GM19239 (cell line): ENCODE data around the gene ATP8A2.
"Not testable (repeated sequence)": the region's sequence is repeated elsewhere in the genome, so short reads cannot be mapped to it uniquely, and the experiment has no call there.

ENCODE experiments used
- DNase-seq: peaks from one replicate; pipeline ENCODE4 v3.0.0; 2011; ENCODE audit warnings: low spot score; ENCODE audit not compliant: insufficient read length
- FAIRE-seq: peaks from 2 replicates; lab custom pipeline; 2011; peaks lifted over from hg19 to GRCh38; lab: Jason Lieb, UNC

Gene ATP8A2

DNA sequence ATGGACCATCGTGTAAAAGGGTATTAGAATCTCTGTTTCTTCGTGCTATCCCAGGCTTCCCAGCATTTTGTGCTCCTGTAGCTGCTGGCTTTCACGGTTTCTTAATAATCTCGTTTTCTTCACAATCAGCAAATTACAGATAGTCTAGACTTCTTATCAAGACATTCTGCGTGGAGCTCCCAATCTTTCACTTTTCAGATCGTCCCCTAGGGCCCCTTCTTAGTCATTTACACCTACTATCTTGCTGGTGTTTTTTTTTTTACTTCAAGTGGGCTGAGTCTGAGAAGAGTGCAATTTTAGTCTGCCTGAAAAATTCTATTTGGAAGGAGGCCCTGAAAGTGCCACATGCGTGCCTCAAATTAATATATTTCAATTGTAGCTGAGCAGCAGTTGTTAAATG is 404.9 kb downstream of the ATP8A2 start:
- FAIRE-seq (no peak), DNase-seq (no peak)

DNA sequence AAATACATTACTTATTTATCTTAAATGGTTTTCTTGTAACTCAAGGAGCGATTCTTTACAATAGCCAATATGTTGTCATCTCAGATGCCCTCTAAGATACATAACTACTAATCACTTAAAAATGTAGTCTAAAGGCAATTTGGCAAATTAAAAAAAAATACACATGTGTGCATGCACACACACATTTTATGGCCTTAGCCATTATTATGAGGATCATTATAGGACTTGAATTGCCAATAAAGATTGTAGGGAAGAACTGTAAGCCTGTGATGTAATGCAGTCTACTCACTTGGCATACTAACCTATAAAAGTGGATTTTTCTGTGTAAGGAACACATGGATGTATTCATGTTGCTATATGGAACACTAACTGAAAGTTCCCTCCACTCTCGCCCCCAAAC is 405.7 kb downstream of the ATP8A2 start:
- FAIRE-seq (no peak), DNase-seq (no peak)

DNA sequence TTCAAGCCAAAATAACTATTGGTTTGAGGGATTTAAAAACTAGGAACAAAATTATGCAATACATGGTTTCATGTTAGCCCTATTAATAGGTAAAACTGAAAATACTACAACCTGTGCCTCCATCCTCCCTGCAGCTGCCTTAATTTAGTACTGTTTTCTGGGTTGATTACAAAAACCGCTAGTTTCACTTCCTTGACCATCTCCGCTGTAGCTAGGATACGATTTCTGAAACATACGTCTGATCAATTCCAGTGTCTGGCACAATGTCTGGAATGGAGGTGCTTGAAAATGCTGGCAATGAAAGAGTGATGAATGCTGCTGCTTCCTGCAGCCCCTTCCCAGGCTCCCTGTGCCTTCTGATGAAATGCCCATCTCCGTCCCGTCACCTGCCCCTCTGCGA is 406.6 kb downstream of the ATP8A2 start:
- no peak for DNase-seq
- FAIRE-seq = no peak

DNA sequence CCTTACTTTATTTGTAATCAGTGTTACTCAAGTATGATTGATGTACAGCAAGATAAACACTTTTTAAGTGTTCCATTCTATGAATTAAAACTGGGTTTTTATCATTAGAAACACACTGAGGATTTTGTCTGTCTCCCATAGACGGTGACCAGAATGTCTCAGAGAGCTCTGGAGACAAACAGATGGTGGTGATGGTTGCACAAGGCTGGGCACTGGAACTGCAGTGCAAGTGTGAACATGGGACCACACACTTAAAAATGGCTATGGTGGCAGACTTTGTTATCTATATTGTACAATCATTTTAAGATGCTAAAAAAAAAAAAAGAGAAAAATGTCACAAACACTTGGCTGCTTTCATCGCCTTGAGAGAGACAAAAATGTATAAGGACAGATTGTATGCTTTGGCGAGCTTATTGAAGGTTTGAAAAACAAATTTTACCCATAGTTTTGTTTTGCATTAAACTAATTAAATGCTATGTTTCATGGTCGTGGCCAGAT is 407.1 kb downstream of the ATP8A2 start:
- no peak for DNase-seq
- no peak for FAIRE-seq

DNA sequence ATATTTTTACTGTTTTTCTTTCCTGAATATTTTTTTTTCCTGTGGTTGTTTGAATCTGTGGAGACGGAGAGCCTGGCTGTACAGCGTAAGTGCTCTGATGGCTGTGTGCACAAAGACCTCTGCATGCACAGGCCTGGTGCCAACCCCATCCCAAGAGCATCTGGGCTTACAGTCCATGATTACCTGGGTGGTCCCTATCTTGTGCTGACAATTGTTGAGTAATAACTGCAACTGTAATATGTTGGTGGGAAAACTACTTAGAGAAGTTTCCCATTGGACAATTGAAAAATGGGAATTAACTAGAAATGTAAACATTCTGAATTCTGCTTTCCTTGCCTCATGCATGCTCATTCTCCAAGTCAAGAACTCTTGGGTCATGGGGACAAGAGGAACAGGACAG is 411.3 kb downstream of the ATP8A2 start:
- FAIRE-seq (no peak), DNase-seq (no peak)

DNA sequence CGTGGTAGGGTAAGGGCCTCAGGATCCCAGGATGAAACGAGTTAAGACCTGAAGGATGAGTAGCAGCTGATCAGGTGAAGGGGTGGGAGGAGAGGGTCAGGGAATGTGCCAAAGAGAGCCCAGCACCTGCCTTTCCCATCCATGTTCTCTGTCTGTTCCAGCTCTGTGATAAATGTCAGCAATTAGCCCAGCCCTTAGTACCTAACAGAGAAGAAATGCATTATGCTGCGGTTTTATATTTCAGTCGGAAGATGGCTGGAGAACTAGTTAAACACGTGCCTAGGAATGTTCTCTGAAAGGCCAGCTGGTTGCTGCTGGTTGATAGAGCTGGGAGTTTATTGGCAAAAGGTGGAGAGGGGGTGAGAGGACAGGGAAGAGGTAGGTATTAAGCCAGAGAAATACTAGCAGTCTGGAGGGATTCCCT is 411.8 kb downstream of the ATP8A2 start:
- DNase-seq (no peak), FAIRE-seq (no peak)

DNA sequence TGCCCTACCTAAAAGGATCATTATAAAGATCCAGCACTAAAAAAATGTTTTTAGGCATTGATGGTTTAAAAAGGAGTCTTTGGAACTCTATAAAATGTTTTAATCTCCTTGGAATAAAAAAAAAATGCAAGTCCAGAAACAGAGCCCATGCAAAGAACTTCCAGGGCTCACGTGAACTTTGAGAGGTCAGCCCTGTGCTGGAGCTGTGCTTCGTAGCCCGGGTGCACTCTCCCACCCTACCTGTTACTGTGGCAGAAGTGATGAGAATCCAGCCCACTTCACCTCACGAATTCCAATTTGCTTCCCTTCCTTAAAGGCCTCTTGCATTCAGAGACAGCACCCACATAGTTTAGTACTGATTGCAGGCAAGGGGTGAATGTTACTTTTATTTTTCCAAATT is 412.3 kb downstream of the ATP8A2 start:
- no peak for FAIRE-seq
- no peak for DNase-seq

DNA sequence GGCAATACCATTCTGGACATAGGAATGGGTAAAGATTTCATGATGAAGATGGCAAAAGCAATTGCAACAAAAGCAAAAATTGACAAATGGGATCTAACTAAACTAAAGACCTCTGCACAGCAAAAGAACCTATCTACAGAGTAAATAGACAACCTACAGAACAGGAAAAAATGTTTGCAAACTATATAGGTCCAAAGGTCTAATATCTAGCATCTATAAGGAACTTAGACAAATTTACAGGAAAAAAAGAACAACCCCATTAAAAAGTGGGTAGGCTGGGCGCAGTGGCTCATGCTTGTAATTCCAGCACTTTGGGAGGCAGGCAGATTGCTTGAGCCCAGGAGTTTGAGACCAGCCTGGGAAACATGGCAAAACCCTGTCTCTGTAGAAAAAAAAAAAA is 418.4 kb downstream of the ATP8A2 start:
- FAIRE-seq, DNase-seq: not testable (repeated sequence)

DNA sequence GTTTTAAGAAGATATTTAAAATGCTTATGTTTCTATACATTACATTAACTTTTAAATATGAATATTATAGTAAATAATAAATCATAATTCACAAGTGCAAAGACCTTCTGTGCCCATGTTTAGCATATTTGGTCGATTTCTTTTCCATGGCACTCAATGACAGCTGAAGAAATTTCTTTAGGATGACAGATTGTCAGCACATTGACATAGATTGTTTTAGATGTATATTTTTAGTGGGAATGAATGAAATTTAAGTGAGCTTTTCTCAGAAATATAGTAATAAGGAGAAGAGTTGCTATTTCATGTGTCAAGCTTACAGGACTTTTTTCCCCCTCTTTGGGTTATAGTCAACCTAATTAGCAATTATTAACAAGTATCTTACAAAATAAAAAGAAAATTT is 423.5 kb downstream of the ATP8A2 start:
- FAIRE-seq = no peak

DNA sequence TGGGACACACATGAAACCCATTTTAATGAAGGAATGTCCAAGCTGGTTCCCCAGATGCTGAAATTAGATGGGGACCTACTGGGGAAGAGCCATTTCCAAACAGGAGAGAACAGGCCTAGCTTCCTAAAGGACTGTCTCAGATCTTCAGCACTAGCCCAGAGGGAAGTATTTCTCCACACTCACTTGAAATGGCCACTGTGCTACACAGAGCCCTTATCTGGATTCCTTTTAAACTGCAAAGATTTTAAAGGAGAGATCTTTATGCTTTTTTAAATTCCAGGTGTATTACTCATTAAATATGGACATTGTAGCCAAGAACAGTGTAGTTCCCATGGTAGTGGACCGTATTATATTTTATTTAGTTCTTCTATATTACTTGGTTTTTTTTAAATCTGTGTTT is 424.7 kb downstream of the ATP8A2 start:
- FAIRE-seq (no peak), DNase-seq (no peak)

More for the DNA sequence above, 423.5 kb downstream of the ATP8A2 start:
- DNase-seq = no peak

DNA sequence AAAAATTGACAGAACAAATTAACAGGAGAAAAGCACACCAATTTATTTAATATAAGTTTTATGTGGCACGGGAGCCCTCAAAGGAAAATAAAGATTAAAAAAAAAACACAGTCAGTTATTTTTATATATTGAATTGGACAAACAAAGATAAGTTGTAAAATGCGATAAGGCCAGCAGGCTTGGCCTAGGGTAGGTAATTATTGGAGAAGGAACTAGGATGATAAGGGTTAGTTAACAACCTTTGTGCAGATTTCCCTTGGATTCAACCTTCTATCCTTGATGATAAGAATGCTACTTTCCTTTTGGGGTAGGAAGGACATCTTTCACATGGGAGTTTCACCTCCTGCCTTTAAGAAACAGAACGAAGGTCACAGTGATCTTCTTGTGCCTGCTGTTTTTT is 427.2 kb downstream of the ATP8A2 start:
- no peak for DNase-seq
- no peak for FAIRE-seq

DNA sequence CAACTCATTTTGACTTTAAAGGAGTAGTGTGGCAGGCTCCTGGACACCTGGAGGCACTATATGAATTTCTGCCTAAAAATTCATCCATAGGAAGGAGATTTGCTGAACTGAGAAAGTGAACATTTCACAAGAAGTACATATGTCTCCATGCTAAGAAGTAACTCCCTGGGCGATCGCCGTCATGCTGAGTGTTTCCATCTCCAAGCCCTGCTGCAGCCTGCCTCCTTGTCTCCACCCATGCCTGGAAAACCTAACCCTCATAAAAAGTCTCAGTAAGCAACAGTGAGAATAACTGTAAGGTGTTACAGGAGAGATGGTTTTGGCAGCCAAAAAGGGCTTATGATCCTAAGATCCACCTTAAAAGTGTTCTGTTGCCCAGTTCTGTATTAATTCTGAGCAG is 428.7 kb downstream of the ATP8A2 start:
- DNase-seq = no peak
- no peak for FAIRE-seq

DNA sequence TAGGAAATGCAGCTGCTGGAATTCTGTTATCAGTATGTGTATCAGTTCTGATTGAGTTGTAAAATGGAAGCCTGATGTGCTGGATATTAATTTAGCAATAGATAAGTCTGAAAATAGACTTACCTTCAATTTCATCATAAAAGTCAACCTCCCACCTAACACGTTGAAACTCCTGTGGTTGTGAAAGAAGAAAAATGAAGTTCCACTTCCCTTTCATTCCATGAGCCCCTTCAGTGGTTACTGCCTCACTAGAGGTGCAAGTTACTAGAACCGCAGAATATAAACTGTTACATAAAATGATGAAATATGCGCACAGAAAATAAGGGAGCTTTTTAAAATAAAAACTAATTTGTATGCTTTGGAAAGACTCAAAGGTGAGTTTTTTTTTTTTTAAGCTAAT is 430.8 kb downstream of the ATP8A2 start:
- FAIRE-seq = no peak
- no peak for DNase-seq

DNA sequence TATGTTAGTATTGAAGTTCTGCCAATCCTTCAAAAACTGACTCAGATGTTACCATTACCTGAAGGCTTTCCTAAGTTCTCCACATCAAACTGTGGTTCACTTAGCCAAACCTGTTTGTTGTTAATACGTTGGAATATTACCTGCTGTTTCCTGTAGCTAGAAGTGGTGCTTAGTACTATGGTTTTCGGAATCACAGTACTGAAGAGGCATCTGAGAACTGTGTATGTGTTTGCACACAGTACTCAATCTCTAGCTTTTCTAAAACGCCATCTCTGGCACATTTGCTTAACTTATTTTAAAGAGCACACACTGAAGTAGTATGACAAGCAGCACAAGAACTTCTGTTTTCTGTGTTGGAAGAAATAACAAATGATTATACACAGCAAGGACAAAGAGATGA is 431.9 kb downstream of the ATP8A2 start:
- FAIRE-seq (no peak), DNase-seq (no peak)

DNA sequence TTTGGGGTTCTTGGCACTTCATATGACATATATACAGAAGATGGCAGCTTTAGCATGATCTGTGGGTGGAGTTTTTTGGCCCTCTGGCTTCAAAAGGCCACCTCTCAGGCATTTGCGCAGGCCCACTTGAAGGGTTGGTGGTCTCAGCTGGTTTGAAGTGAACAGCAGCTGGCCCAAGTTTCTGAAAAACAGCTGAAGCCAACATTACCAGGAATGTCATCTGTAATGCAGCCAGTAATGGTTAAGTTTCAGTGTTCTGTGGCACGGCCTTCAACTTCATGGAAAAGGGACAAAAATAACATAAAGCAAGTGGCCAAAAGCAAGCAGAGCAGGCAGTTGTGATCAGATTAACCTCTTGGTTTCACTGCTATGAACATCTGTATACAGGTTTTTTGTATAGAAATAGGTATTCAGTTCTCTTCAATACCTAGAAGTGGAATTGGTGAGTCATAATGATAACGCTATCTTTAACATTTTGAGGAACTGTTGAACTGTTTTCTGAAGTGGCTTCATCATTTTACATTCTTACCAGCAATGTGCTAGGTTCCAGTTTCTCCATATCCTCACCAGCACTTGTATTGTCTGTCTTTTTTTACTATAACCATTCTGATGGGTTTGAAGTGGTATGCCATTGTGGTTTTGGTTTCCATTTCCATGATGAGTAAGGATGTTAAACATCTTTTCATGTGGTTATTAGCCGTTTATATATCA is 434.6 kb downstream of the ATP8A2 start:
- peak; percentile 45 for FAIRE-seq

DNA sequence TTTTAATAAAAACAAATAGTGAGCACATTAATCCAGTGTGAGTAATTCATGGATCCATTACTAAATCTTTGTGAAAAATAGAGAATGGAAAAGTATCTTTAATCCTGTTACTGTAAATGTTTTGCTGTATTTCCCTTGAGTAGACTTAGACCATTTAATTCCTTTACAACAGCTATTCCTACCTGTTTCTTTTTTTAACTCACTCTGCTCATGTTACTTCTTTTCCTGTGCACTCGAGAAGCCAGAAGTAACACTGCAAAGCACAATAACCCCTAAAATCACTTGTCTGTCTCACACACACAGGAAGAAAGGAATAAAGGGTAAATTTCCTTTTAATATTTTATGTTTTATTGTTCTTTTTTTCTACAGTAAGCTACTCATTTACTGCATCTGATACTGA is 435.8 kb downstream of the ATP8A2 start:
- DNase-seq (no peak), FAIRE-seq (no peak)

More for the DNA sequence above, 434.6 kb downstream of the ATP8A2 start:
- no peak for DNase-seq

DNA sequence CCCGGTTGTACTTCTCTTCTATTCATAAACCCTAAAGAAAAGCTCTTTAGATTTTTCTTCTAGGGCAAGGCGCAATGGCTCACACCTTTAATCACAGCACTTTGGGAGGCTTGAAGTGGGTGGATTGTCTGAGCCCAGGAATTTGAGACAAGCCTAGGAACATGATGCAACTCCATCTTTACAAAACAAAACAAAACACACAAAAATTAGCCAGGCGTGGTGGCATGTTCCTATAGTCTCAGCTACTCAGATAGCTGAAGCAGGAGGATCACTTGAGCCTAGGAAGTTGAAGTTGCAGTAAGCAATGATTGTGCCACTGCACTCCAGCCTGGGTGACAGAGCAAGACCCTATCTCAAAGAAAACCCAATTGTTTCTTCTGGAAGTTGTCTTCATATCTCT is 439.7 kb downstream of the ATP8A2 start:
- FAIRE-seq (no peak), DNase-seq (no peak)

DNA sequence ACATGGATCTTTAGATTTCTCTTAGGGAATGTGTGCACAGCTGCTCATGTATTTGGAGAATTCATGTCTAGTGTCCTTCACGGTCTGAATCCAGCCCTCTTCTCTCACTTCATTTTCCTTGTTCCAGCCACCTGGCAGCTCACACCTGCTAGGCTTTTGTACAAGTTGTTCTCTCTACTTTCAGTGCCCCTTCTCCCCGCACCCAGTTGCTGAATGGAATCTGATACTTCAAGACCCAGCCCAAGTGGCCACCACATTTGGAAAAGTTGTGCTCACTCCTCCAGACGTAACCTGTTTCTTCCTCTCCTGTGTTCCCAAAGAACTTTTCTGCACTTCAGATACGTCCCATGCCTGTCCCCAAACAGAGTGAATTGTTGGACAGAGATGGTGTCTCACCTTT is 444.5 kb downstream of the ATP8A2 start:
- DNase-seq (no peak), FAIRE-seq (no peak)

DNA sequence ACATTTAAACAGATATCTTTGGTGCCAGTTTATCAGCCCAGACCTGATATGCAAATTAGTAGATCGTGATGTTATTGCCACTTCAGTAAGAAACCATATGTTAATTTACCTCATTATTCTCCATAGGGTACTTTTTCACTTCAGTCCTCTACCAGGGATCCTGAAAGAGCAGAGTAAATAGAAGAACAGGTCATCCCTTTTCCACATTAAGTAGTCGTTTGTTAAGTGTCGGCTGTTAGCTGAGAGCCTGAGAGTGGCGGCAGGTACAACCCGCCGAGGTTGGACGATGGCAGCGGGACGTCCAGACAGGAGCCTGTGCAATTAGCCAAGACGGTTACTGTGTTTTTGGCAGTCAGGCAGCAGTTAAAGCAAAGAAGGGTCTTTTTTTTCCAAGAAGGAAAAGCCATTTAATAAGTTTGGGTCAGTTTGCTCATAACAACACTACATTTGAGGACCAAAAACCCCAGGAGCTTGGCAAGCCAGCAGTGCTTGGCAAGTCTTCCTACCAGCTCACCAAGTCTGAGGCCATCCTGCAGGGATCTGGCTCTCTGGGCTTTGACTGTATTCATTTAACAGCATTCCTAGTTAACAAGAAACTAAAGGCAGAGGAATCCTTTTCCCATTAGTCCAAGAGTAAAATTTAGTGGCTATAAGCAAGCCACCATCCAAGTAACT is 448.2 kb downstream of the ATP8A2 start:
- FAIRE-seq (no peak), DNase-seq (no peak)

DNA sequence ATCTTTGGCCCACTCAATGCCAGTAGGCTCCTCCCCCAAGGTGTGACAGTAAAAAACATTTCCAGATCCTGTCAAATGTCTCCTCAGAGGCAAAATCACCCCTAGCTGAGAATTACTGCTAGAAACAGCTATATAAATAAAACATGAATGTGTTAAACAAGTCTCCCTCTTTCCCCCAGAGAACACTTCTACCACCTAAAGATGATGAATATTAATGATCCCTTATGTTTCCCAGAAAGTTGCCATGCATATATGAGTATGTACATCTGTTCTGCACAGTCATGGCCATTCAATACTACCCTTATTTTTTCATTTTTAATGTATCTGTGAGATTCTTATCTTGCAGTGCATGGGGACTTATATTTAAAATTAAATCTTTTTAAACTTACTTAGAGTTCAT is 450.0 kb downstream of the ATP8A2 start:
- DNase-seq (no peak), FAIRE-seq (no peak)

DNA sequence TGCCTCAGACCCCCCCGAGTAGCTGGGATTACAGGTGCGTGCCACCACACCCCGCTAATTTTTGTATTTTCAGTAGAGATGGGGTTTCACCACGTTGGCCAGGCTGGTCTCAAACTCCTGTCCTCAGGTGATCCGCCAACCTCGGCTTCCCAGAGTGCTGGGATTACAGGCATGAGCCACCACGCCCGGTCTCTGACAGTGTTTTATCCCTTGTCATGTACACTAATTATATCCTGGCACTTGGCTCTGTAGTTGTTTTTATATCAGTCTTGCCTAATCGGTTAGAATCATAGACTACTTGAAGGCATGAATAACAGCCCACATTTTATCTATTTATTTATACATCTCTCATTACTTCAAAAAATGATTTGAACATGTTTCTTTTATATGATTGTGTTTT is 455.4 kb downstream of the ATP8A2 start:
- FAIRE-seq, DNase-seq: not testable (repeated sequence)
